Stimulated activated naive B cell treated with anti-CD40 and anti-IgM and Interleukin-4, amounts not matched to agents 10 μg/mL and 1 μg/mL and 100 μg/mL, for 72 hours (primary cell): ENCODE measurements around the gene TOP2A.
A peak's percentile ranks its signal among the peaks of the same experiment; 100 is the strongest.
"Not testable (repeated sequence)": the region's sequence is repeated elsewhere in the genome, so short reads cannot be mapped to it uniquely, and the experiment has no call there.

Source experiments
- ATAC-seq, 2 donors: fragments of 150-1000 bp; cut with Tn5 transposase; replicated peaks; 2 replicates each; pipeline ENCODE4 v1.10.0; 2021; ENCODE audit warnings: moderate library complexity in 1 of 2
- DNase-seq: peaks from one replicate; pipeline ENCODE4 v3.0.0; 2021
- H3K27ac Mint-ChIP-seq: one replicate; pipeline ENCODE4 v1.8.0; 2022; ENCODE audit warnings: mild to moderate bottlenecking, mixed read lengths
- H3K27me3 Mint-ChIP-seq, 2 donors: one replicate each; pipeline ENCODE4 v1.8.0; 2022; ENCODE audit warnings: mixed read lengths in 2 of 2
- H3K36me3 Mint-ChIP-seq, 2 donors: one replicate each; pipeline ENCODE4 v1.8.0; 2022; ENCODE audit warnings: mixed read lengths in 2 of 2, mild to moderate bottlenecking in 1 of 2
- H3K4me1 Mint-ChIP-seq, 2 donors: one replicate each; pipeline ENCODE4 v1.8.0; 2022; ENCODE audit warnings: mixed read lengths in 2 of 2, mild to moderate bottlenecking in 1 of 2
- H3K4me3 Mint-ChIP-seq, 2 donors: one replicate each; pipeline ENCODE4 v1.8.0; 2022; ENCODE audit warnings: mild to moderate bottlenecking in 2 of 2, mixed read lengths in 2 of 2, moderate library complexity in 1 of 2
- H3K9me3 Mint-ChIP-seq, 2 donors: one replicate each; pipeline ENCODE4 v1.8.0; 2022; ENCODE audit warnings: mixed read lengths in 2 of 2, mild to moderate bottlenecking in 1 of 2

Gene TOP2A

DNA sequence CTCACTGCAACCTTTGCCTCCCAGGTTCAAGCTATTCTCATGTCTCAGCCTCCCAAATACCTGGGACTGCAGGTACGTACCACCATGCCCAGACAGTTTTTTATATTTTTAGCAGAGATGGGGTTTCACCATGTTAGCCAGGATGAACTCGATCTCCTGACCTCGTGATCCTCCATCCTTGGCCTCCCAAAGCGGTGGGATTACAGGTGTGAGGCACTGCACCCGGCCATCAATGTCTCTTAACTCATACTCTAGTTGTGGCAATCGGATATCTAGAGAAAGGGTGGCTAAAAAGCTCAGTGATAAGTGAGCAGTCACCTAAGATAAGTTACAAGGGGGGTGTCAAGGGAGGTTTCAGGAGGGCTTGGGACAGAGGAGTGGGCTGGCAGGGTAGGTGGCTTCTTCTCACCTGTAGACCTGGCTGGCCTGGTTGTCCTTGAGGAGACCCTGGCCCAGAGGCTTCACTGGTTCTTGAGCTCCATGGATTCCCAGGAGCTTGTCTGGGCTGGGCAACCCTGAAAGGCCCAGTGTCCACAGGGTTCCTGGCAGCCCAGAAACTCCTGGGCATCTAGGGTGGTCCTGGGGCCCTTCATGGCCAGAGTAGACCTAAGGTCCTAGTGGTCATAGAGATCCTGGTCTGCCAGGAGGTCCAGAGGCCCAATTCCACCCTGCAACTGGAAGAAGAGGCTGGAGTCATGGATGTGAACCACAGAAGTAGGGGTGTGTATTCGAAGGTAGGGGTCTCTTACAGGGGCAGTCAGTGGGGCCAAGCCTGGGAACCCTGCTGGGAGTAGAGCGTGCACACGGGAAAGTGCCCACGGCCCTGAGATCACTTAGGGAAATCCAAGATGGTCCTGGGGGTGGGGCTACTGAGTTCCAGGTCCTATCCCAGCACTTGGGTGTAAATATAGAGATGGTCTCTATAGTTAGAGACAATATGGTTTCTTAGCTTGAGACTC is 12.9 kb upstream of the TOP2A start:
- H3K4me1 Mint-ChIP-seq: peaks cover 0 to 3% of the 10 kb centered on the region in 2 donors
- DNase-seq (no peak), ATAC-seq (no peak)
- H3K36me3 Mint-ChIP-seq: no peaks in the 10 kb centered on the region
- H3K4me3 Mint-ChIP-seq: no peak overlapping the region
- H3K9me3 Mint-ChIP-seq: no peaks in the 10 kb centered on the region
- no peak overlapping the region for H3K27ac Mint-ChIP-seq
- peaks cover 0 to 4% of the 10 kb centered on the region in 2 donors for H3K27me3 Mint-ChIP-seq

DNA sequence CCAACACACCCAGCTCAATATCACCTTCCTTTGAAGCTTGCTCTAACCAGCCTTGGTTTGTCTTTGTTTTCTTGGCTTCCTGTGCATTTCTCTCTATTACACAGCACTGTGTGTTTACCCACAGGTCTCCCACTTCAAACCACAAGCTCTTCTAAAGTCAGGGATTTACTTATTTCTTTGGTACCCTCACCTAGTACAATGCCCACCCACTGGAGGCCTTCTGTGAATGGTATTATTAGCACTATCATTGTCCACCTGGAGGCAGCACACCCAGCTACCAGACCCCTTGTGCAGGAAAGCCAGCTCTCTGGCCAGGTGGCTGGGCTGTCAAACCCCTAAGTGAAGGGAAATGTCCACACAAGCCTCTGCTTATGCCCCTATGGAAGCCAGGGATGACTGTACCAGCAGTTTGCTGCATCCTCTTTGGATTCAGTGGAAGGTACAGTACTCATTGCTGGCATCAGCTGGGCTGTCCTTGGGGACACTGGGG is 9.4 kb upstream of the TOP2A start:
- no peaks in the 10 kb centered on the region for H3K9me3 Mint-ChIP-seq
- ATAC-seq (peak; percentile 7 to 47), DNase-seq (no peak)
- H3K27ac Mint-ChIP-seq: no peak overlapping the region
- H3K27me3 Mint-ChIP-seq: peaks cover 0 to 4% of the 10 kb centered on the region in 2 donors
- H3K4me3 Mint-ChIP-seq: no peak overlapping the region
- no peaks in the 10 kb centered on the region for H3K36me3 Mint-ChIP-seq
- H3K4me1 Mint-ChIP-seq: peaks cover 0 to 3% of the 10 kb centered on the region in 2 donors

DNA sequence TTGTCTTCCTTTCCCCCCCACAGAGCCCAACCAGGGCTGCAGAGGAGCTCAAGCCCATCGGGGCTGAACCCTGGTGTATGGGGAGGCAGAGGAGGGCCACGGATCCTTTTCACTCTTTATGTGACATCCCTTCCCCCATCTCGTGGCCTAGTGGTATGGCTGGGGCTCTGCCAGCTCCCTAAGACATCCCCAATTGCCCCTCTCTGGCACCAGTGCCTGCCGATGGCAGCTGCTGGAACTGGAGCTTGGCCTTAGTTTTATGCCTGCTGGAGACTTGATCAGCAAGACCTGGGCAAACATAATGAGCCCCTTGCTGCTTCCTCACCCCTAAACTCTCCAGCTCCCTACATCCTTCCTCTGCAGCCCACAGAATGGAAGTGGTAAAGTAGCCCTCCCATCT is 8.0 kb upstream of the TOP2A start:
- DNase-seq (no peak), ATAC-seq (no peak)
- no peak overlapping the region for H3K4me3 Mint-ChIP-seq
- H3K36me3 Mint-ChIP-seq: no peaks in the 10 kb centered on the region
- H3K27ac Mint-ChIP-seq: peak overlapping the region; percentile 20
- H3K27me3 Mint-ChIP-seq: no peaks in the 10 kb centered on the region
- no peaks in the 10 kb centered on the region for H3K4me1 Mint-ChIP-seq
- H3K9me3 Mint-ChIP-seq: no peaks in the 10 kb centered on the region

- no peaks in the 10 kb centered on the region for H3K36me3 Mint-ChIP-seq
Observed at GRCh38 chr17:40422990-40423633, 5.4 kb upstream of the TOP2A start.

GRCh38 chr17:40419559-40420331 is 2.0 kb upstream of the TOP2A start:
- no peaks in the 10 kb centered on the region for H3K36me3 Mint-ChIP-seq
- ATAC-seq (no peak), DNase-seq (no peak)
- H3K4me1 Mint-ChIP-seq: peaks cover 2 to 10% of the 10 kb centered on the region in 2 donors
- H3K4me3 Mint-ChIP-seq: peak overlapping the region; percentile 17 to 34
- H3K27ac Mint-ChIP-seq: no peak overlapping the region
- no peaks in the 10 kb centered on the region for H3K9me3 Mint-ChIP-seq
- no peaks in the 10 kb centered on the region for H3K27me3 Mint-ChIP-seq

More at GRCh38 chr17:40422990-40423633, 5.4 kb upstream of the TOP2A start:
- no peak for ATAC-seq
- Mint-ChIP-seq H3K4me1 (peaks cover 0 to 6% of the 10 kb centered on the region in 2 donors), H3K4me3 (no peak overlapping the region), H3K27ac (no peak overlapping the region), H3K27me3 (no peaks in the 10 kb centered on the region), H3K9me3 (no peaks in the 10 kb centered on the region)
- DNase-seq: no peak

GRCh38 chr17:40418428-40418706 is 671 bp upstream of the TOP2A start:
- Mint-ChIP-seq H3K27me3 (no peaks in the 10 kb centered on the region), H3K4me1 (peaks cover 2 to 10% of the 10 kb centered on the region in 2 donors), H3K36me3 (no peaks in the 10 kb centered on the region), H3K9me3 (no peaks in the 10 kb centered on the region), H3K27ac (peak overlapping the region; percentile 93), H3K4me3 (peak overlapping the region; percentile 92 to 97)
- ATAC-seq: no peak
- no peak for DNase-seq

DNA sequence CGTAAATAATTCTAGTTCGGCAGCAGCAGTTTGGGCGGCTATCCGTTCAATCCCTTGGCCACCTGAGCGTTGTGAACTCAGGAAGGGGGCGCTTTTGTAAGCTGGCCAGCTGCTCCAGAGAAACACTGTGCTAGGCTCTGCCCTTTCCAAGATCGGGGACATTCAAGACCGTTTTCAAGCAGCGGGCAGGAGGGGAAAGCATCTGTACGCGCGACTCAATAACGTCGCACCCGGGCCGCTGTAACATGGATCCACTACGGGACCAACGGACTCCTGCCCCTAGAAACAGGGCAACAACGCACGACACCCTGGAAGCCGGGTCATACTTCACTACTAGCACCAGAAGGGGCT is 463 bp downstream of the TOP2A start:
- Mint-ChIP-seq H3K9me3 (no peaks in the 10 kb centered on the region), H3K4me3 (peak overlapping the region; percentile 92 to 97), H3K27me3 (no peaks in the 10 kb centered on the region), H3K36me3 (no peaks in the 10 kb centered on the region), H3K4me1 (peaks cover 2 to 10% of the 10 kb centered on the region in 2 donors), H3K27ac (peak overlapping the region; percentile 93)
- ATAC-seq: peak; percentile 26 to 31
- no peak for DNase-seq

DNA sequence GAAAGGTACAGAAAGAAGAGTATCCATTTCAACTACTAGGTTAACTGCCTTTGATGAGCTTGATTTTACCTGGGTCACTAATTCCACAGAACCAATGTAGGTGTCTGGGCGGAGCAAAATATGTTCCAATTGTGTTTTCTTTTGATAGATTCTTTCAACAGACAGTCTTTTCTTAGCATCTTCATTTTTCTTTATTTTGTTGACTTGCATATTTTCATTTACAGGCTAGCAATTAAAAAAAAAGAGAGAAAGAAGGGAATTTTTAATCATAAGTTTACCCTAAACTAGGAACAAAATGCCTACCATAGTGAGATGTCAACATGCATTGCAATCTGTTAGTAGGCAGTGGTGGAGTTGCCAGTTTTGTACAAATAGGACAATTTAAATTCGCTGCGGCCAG is 1.0 kb downstream of the TOP2A start:
- Mint-ChIP-seq H3K4me3 (peak overlapping the region; percentile 92 to 97), H3K36me3 (no peaks in the 10 kb centered on the region), H3K27ac (no peak overlapping the region), H3K4me1 (peaks cover 2 to 10% of the 10 kb centered on the region in 2 donors), H3K27me3 (no peaks in the 10 kb centered on the region), H3K9me3 (no peaks in the 10 kb centered on the region)
- ATAC-seq (no peak), DNase-seq (no peak)

GRCh38 chr17:40415390-40415789 is 2.3 kb downstream of the TOP2A start:
- no peaks in the 10 kb centered on the region for H3K27me3 Mint-ChIP-seq

GRCh38 chr17:40414312-40414711 is 3.4 kb downstream of the TOP2A start:
- ATAC-seq, H3K36me3 Mint-ChIP-seq, H3K4me3 Mint-ChIP-seq, H3K4me1 Mint-ChIP-seq, H3K27ac Mint-ChIP-seq, H3K27me3 Mint-ChIP-seq, DNase-seq, H3K9me3 Mint-ChIP-seq: not testable (repeated sequence)

More at GRCh38 chr17:40415390-40415789, 2.3 kb downstream of the TOP2A start:
- Mint-ChIP-seq H3K9me3 (no peaks in the 10 kb centered on the region), H3K4me3 (no peak overlapping the region), H3K27ac (no peak overlapping the region), H3K36me3 (peaks cover 0 to 3% of the 10 kb centered on the region in 2 donors), H3K4me1 (peaks cover 4 to 10% of the 10 kb centered on the region in 2 donors)
- ATAC-seq (no peak), DNase-seq (no peak)

GRCh38 chr17:40412880-40413279 is 4.8 kb downstream of the TOP2A start:
- peaks cover 4 to 5% of the 10 kb centered on the region in 2 donors for H3K4me1 Mint-ChIP-seq
- ATAC-seq (no peak), DNase-seq (no peak)
- no peak overlapping the region for H3K27ac Mint-ChIP-seq
- H3K9me3 Mint-ChIP-seq: no peaks in the 10 kb centered on the region
- peaks cover 0 to 5% of the 10 kb centered on the region in 2 donors for H3K36me3 Mint-ChIP-seq
- no peaks in the 10 kb centered on the region for H3K27me3 Mint-ChIP-seq
- H3K4me3 Mint-ChIP-seq: no peak overlapping the region

- peak overlapping the region; percentile 20 for H3K27ac Mint-ChIP-seq
- no peak for DNase-seq
- ATAC-seq: no peak
- H3K4me3 Mint-ChIP-seq: no peak overlapping the region
- H3K36me3 Mint-ChIP-seq: peaks cover 0 to 5% of the 10 kb centered on the region in 2 donors
- H3K27me3 Mint-ChIP-seq: no peaks in the 10 kb centered on the region
- H3K4me1 Mint-ChIP-seq: peaks cover 2 to 5% of the 10 kb centered on the region in 2 donors
- no peaks in the 10 kb centered on the region for H3K9me3 Mint-ChIP-seq
Observed at GRCh38 chr17:40411821-40412220, 5.9 kb downstream of the TOP2A start.

DNA sequence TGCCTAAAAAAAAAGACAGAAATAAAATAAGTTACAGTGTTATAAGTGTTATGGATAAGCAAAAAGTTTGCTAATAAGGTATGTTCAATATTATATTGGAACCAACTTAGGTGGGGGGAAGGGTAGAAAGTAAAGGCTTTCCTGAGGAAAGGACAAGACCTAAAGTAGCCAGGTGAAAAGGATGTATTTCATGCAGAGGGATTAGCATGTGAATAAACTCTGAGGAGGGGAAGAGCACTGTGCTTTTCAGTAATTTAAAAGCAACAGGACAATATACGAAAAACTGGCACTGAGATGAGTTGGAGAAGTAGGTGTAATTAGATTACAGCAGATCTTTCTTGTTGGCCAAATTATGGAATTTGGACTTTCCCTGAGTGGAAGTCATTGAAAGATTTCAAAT is 7.6 kb downstream of the TOP2A start:
- Mint-ChIP-seq H3K4me1 (peaks cover 0 to 2% of the 10 kb centered on the region in 2 donors), H3K27me3 (no peaks in the 10 kb centered on the region), H3K4me3 (no peak overlapping the region), H3K9me3 (no peaks in the 10 kb centered on the region), H3K27ac (no peak overlapping the region), H3K36me3 (peaks cover 0 to 5% of the 10 kb centered on the region in 2 donors)
- ATAC-seq (no peak), DNase-seq (no peak)

- H3K9me3 Mint-ChIP-seq, H3K36me3 Mint-ChIP-seq, H3K27me3 Mint-ChIP-seq, H3K27ac Mint-ChIP-seq, DNase-seq, H3K4me1 Mint-ChIP-seq, H3K4me3 Mint-ChIP-seq, ATAC-seq: not testable (repeated sequence)
Observed at GRCh38 chr17:40409540-40409939, 8.2 kb downstream of the TOP2A start.
